MM.1S (cell line): ENCODE data around the gene IRF3.

Experiments used
- DNase-seq: peaks from one replicate; pipeline ENCODE4 v3.0.0-alpha.2; 2015
- H2AFZ ChIP-seq: fragments of 300-600 bp; sonication (generic); 2 replicates; pipeline ENCODE4 v1.6.0; 2016; ENCODE audit warnings: antibody characterized with exemption, low read length
- H3F3A ChIP-seq: fragments of 300-600 bp; sonication (generic); 2 replicates; pipeline ENCODE4 v1.6.1; 2016; ENCODE audit warnings: mild to moderate bottlenecking, antibody characterized with exemption, low read length, moderate library complexity, mixed read lengths; ENCODE audit not compliant: insufficient read depth
- H3K27ac ChIP-seq: fragments of 300-600 bp; sonication (generic); 2 replicates; pipeline ENCODE4 v1.5.1; 2016; ENCODE audit warnings: mild to moderate bottlenecking, low read length
- H3K27me3 ChIP-seq: fragments of 300-600 bp; sonication (generic); replicated peaks from 2 replicates; pipeline ENCODE4 v1.6.0; 2016; ENCODE audit warnings: low read length; ENCODE audit not compliant: insufficient read depth
- H3K36me3 ChIP-seq: fragments of 300-600 bp; sonication (generic); replicated peaks from 2 replicates; pipeline ENCODE4 v1.6.1; 2016; ENCODE audit warnings: mild to moderate bottlenecking, low read length, mixed read lengths; ENCODE audit not compliant: insufficient read depth
- H3K4me1 ChIP-seq: fragments of 300-600 bp; sonication (generic); 2 replicates; pipeline ENCODE4 v1.6.1; 2016; ENCODE audit warnings: low read length, mixed read lengths
- H3K4me2 ChIP-seq: fragments of 300-600 bp; sonication (generic); 2 replicates; pipeline ENCODE4 v1.6.0; 2016; ENCODE audit warnings: low read depth, low read length
- H3K4me3 ChIP-seq: fragments of 300-600 bp; sonication (generic); 2 replicates; pipeline ENCODE4 v1.5.1; 2016; ENCODE audit warnings: low read length, mixed read lengths
- H3K79me2 ChIP-seq: fragments of 300-600 bp; sonication (generic); 2 replicates; pipeline ENCODE4 v1.6.1; 2016; ENCODE audit warnings: mixed run types, low read length, mixed read lengths
- H3K9ac ChIP-seq: fragments of 300-600 bp; sonication (generic); 2 replicates; pipeline ENCODE4 v1.6.1; 2016; ENCODE audit warnings: low read length, mixed read lengths
- H3K9me2 ChIP-seq: fragments of 300-600 bp; sonication (generic); replicated peaks from 2 replicates; pipeline ENCODE4 v1.6.1; 2016; ENCODE audit warnings: mild to moderate bottlenecking, low read length, mixed read lengths; ENCODE audit not compliant: insufficient read depth
- H3K9me3 ChIP-seq: fragments of 300-600 bp; sonication (generic); replicated peaks from 2 replicates; pipeline ENCODE4 v1.6.1; 2016; ENCODE audit warnings: mild to moderate bottlenecking, low read length, mixed read lengths; ENCODE audit not compliant: insufficient read depth
- H4K20me1 ChIP-seq: fragments of 300-600 bp; sonication (generic); 2 replicates; pipeline ENCODE4 v1.6.1; 2016; ENCODE audit warnings: mild to moderate bottlenecking, low read length, moderate library complexity, mixed read lengths; ENCODE audit not compliant: insufficient read depth
- EZH2 ChIP-seq: fragments of 300-600 bp; sonication (generic); optimal IDR thresholded peaks from 2 replicates; pipeline ENCODE3; 2017; ENCODE audit warnings: low read depth, mild to moderate bottlenecking, antibody characterized with exemption, low read length, mixed read lengths
- EZH2phosphoT487 ChIP-seq: fragments of 300-600 bp; sonication (generic); IDR thresholded peaks from 2 replicates; pipeline ENCODE4 v1.6.1; 2018; ENCODE audit warnings: antibody characterized with exemption, low read length
- TF ChIP-seq, protein P1 (sequence below): fragments of 300-600 bp; sonication (generic); IDR thresholded peaks from 2 replicates; pipeline ENCODE4 v1.5.1; 2016; ENCODE audit warnings: antibody characterized with exemption, low read length, mixed read lengths

The IRF3 gene

DNA sequence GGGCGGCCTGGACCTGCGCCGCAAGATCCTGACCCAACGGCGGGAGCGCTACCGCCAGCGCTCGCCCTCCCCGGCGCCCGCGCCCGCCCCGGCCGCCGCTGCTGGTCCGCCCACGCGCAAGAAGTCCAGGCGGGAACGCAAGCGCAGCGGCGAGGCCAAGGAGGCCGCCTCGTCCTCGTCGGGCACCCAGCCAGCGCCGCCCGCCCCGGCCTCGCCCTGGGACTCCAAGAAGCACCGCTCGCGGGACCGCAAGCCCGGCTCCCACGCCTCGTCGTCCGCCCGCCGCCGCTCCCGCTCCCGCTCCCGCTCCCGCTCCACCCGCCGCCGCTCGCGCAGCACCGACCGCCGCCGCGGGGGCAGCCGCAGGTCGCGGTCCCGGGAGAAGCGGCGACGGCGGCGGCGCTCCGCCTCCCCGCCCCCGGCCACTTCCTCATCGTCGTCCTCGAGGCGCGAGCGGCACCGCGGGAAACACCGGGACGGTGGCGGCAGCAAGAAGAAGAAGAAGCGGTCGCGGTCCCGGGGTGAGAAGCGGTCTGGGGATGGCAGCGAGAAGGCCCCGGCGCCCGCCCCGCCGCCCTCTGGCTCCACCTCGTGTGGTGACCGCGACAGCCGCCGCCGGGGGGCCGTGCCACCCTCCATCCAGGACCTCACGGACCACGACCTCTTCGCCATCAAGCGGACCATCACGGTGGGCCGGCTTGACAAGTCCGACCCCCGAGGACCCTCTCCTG, 13.7 kb downstream of the IRF3 start:
- TF ChIP-seq EZH2phosphoT487 = no peak
- TF ChIP-seq, protein P1, sequence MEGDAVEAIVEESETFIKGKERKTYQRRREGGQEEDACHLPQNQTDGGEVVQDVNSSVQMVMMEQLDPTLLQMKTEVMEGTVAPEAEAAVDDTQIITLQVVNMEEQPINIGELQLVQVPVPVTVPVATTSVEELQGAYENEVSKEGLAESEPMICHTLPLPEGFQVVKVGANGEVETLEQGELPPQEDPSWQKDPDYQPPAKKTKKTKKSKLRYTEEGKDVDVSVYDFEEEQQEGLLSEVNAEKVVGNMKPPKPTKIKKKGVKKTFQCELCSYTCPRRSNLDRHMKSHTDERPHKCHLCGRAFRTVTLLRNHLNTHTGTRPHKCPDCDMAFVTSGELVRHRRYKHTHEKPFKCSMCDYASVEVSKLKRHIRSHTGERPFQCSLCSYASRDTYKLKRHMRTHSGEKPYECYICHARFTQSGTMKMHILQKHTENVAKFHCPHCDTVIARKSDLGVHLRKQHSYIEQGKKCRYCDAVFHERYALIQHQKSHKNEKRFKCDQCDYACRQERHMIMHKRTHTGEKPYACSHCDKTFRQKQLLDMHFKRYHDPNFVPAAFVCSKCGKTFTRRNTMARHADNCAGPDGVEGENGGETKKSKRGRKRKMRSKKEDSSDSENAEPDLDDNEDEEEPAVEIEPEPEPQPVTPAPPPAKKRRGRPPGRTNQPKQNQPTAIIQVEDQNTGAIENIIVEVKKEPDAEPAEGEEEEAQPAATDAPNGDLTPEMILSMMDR = no peak
- TF ChIP-seq EZH2 = no peak
- no peak overlapping the region for H3K4me3 ChIP-seq
- no peak overlapping the region for H3K27ac ChIP-seq
- H3K9me2 ChIP-seq = no peaks in the 10 kb centered on the region
- DNase-seq = no peak
- no peaks in the 10 kb centered on the region for H3K4me1 ChIP-seq
- no peak overlapping the region for H3K9ac ChIP-seq
- H3K79me2 ChIP-seq = peaks cover 25% of the 10 kb centered on the region
- H3K9me3 ChIP-seq = no peaks in the 10 kb centered on the region
- no peaks in the 10 kb centered on the region for H3K27me3 ChIP-seq
- H2AFZ ChIP-seq = no peak overlapping the region
- no peaks in the 10 kb centered on the region for H3F3A ChIP-seq
- H4K20me1 ChIP-seq = no peaks in the 10 kb centered on the region
- no peaks in the 10 kb centered on the region; the same call in 1 of the 2 replicates for H3K36me3 ChIP-seq
- H3K4me2 ChIP-seq = no peak overlapping the region

DNA sequence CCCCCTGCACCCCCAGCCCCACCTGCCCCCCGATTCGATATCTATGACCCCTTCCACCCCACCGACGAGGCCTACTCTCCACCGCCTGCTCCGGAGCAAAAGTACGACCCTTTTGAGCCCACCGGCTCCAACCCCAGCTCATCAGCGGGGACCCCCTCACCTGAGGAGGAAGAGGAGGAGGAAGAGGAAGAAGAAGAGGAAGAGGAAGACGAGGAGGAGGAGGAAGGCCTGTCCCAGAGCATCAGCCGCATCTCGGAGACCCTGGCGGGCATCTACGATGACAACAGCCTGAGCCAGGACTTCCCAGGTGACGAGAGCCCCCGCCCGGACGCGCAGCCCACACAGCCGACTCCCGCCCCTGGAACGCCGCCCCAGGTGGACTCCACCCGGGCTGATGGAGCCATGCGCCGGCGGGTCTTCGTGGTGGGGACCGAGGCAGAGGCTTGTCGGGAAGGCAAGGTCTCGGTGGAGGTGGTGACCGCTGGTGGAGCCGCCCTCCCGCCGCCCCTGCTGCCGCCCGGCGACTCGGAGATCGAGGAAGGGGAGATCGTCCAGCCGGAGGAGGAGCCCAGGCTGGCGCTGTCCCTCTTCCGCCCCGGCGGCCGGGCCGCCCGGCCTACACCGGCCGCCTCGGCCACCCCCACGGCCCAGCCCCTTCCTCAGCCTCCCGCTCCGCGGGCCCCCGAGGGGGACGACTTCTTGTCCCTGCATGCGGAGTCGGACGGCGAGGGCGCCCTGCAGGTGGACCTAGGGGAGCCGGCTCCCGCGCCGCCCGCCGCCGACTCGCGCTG, 14.4 kb downstream of the IRF3 start:
- Histone ChIP-seq H2AFZ (no peak overlapping the region), H3K4me1 (no peaks in the 10 kb centered on the region), H3K9ac (no peak overlapping the region), H3F3A (no peaks in the 10 kb centered on the region), H3K36me3 (no peaks in the 10 kb centered on the region; the same call in 1 of the 2 replicates), H3K27ac (no peak overlapping the region), H3K4me3 (no peak overlapping the region), H3K4me2 (no peak overlapping the region), H3K27me3 (no peaks in the 10 kb centered on the region), H3K9me3 (no peaks in the 10 kb centered on the region), H3K79me2 (peaks cover 33% of the 10 kb centered on the region), H4K20me1 (no peaks in the 10 kb centered on the region), H3K9me2 (no peaks in the 10 kb centered on the region)
- TF ChIP-seq EZH2 = no peak
- no peak for TF ChIP-seq EZH2phosphoT487
- TF ChIP-seq, protein P1 = no peak
- DNase-seq = no peak

DNA sequence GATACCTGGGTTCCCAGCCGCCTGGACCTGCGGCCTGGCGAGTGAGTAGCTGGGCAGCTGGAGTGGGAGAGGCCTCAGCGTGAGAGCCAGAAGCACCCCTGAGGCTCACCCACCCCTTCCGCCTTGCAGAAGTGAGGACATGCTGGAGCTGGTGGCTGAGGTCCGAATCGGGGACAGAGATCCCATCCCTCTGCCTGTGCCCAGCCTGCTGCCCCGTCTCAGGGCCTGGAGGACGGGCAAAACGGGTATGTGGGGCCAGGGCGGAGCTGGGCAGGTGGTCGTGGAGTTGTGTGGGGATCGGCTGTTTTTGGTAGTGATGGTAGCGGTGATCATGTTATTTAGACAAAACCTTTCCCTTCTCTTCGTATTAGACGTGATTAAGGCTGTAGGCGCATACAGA, 19.1 kb downstream of the IRF3 start:
- no peak for TF ChIP-seq EZH2
- TF ChIP-seq, protein P1 = no peak
- no peak for TF ChIP-seq EZH2phosphoT487
- Histone ChIP-seq H3K9me2 (no peaks in the 10 kb centered on the region), H2AFZ (no peak overlapping the region), H3K9ac (no peak overlapping the region), H3K9me3 (no peaks in the 10 kb centered on the region), H3K27me3 (no peaks in the 10 kb centered on the region), H4K20me1 (no peaks in the 10 kb centered on the region), H3K4me1 (peaks cover 8% of the 10 kb centered on the region), H3K27ac (no peak overlapping the region), H3F3A (no peaks in the 10 kb centered on the region), H3K4me2 (no peak overlapping the region), H3K36me3 (no peaks in the 10 kb centered on the region), H3K79me2 (peaks cover 74% of the 10 kb centered on the region), H3K4me3 (no peak overlapping the region)
- no peak for DNase-seq
